Naive thymus-derived CD8-positive, alpha-beta T cell (primary cell): Measurements from ENCODE around the gene CTXN1. TPM values are rescaled to one million over a fixed set of nuclear protein-coding genes. Genes with fewer than 3 reads are reported as not detected.

ENCODE experiments used
- ATAC-seq, 2 donors: fragments of 150-1000 bp; cut with Tn5 transposase in 1 of 2; sonication (Bioruptor Pico), chemical (Tn5 transposase) in 1 of 2; 1 replicate in 1 of 2; 2 replicates in 1 of 2; pipeline ENCODE4 v1.10.0; 2021; ENCODE audit warnings: mild to moderate bottlenecking in 2 of 2, moderate library complexity in 2 of 2
- POLR2A ChIA-PET: fragments of 350-600 bp; sonication (Branson Sonifier 250); formaldehyde crosslinking; loops from one replicate; lab custom pipeline; 2021; ENCODE audit warnings: antibody characterized with exemption; lab: Charles Lee
- DNase-seq, 10 donors: peaks; one replicate each; pipeline versions ENCODE4 v3.0.0 to v3.0.0-alpha.2; 2020 to 2022
- H3K27ac Mint-ChIP-seq, 10 donors: one replicate each; pipeline ENCODE4 v1.8.0; 2020 to 2022; ENCODE audit warnings: mild to moderate bottlenecking in 10 of 10, mixed read lengths in 10 of 10, moderate library complexity in 4 of 10, inconsistent platforms in 1 of 10
- H3K27me3 Mint-ChIP-seq, 5 donors: one replicate each; pipeline ENCODE4 v1.8.0; 2021 to 2022; ENCODE audit warnings: mixed read lengths in 5 of 5
- H3K36me3 Mint-ChIP-seq, 3 donors: one replicate each; pipeline ENCODE4 v1.8.0; 2020 to 2022; ENCODE audit warnings: mixed read lengths in 3 of 3, mild to moderate bottlenecking in 2 of 3, inconsistent platforms in 1 of 3
- H3K4me1 Mint-ChIP-seq, 4 donors: one replicate each; pipeline ENCODE4 v1.8.0; 2021 to 2022; ENCODE audit warnings: mixed read lengths in 4 of 4
- H3K4me3 Mint-ChIP-seq, 10 donors: one replicate each; pipeline ENCODE4 v1.8.0; 2020 to 2022; ENCODE audit warnings: mild to moderate bottlenecking in 10 of 10, mixed read lengths in 10 of 10, moderate library complexity in 6 of 10, inconsistent platforms in 1 of 10
- H3K9me3 Mint-ChIP-seq, 9 donors: one replicate each; pipeline ENCODE4 v1.8.0; 2020 to 2022; ENCODE audit warnings: mixed read lengths in 9 of 9, mild to moderate bottlenecking in 3 of 9, inconsistent platforms in 1 of 9, moderate library complexity in 1 of 9
- polyA plus RNA-seq, 3 donors: library from polyadenylated mRNA; unstranded; fragments of 300-500 nt; fragmentation: Illumina TruSeq; gene quantifications; one replicate each; pipeline ENCODE4 v1.2.3, GENCODE V29; 2021
- total RNA-seq, 8 experiments: library from RNA in 2 of 8; stranded (reverse) in 2 of 8; gene quantifications; one replicate each; pipeline ENCODE4 v1.2.3 and lab custom pipeline; 2021 to 2026

The CTXN1 gene
- total RNA-seq (not detected), polyA plus RNA-seq (not detected), total RNA-seq (lab: John Stamatoyannopoulos, UW) (0 to 0.25 (median 0.03) reads per million in 6 experiments)

- H3K27me3 Mint-ChIP-seq: peaks cover 0 to 1% (median 0%) of the 10 kb centered on the region in 5 donors
Observed at GRCh38 chr19:7926021-7926726, at the start of gene CTXN1. Gene CTXN1 (minus strand): TSS chr19:7926135. CDS start chr19:7925538, 597 bp downstream.

GRCh38 chr19:7975037-7975436, 49.1 kb upstream of the CTXN1 start:
- POLR2A ChIA-PET: no interaction called here
- Mint-ChIP-seq H3K4me3 (no peak overlapping the region), H3K4me1 (no peaks in the 10 kb centered on the region), H3K9me3 (no peaks in the 10 kb centered on the region), H3K36me3 (peaks cover 0 to 53% (median 3%) of the 10 kb centered on the region in 3 donors), H3K27me3 (no peaks in the 10 kb centered on the region), H3K27ac (no peak overlapping the region)
- ATAC-seq (no peak), DNase-seq (no peak)

More at GRCh38 chr19:7926021-7926726, at the start of gene CTXN1:
- Mint-ChIP-seq H3K4me3 (peak within 1 kb of the TSS; percentile 70 to 88 (median 82)), H3K4me1 (peaks cover 13 to 42% (median 31%) of the 10 kb centered on the region in 4 donors), H3K9me3 (peaks cover 0 to 2% (median 0%) of the 10 kb centered on the region in 9 donors), H3K36me3 (peaks cover 0 to 20% (median 0%) of the 10 kb centered on the region in 3 donors), H3K27ac (peak within 1 kb of the TSS in 6 of 10 donors; percentile 37 to 95 (median 84))
- POLR2A ChIA-PET: interaction anchor here (1.2 to 2.2 kb wide), 2 partner anchors 17 to 22 kb away, joined by 5 to 15 read pairs; partner anchors contain the start of genes MAP2K7 and TIMM44
- ATAC-seq (peak; percentile 55 to 56), DNase-seq (peak; percentile 63 to 86 (median 74))

GRCh38 chr19:7973883-7974282, 47.9 kb upstream of the CTXN1 start:
- H3K4me3 Mint-ChIP-seq: no peak overlapping the region
- DNase-seq (no peak), ATAC-seq (no peak)
- H3K4me1 Mint-ChIP-seq: no peaks in the 10 kb centered on the region
- H3K36me3 Mint-ChIP-seq: peaks cover 0 to 44% (median 3%) of the 10 kb centered on the region in 3 donors
- no peaks in the 10 kb centered on the region for H3K9me3 Mint-ChIP-seq
- no peaks in the 10 kb centered on the region for H3K27me3 Mint-ChIP-seq
- POLR2A ChIA-PET: no interaction called here
- no peak overlapping the region for H3K27ac Mint-ChIP-seq

GRCh38 chr19:7971553-7972520, 45.9 kb upstream of the CTXN1 start:
- Mint-ChIP-seq H3K27me3 (no peaks in the 10 kb centered on the region), H3K36me3 (peaks cover 0 to 57% (median 6%) of the 10 kb centered on the region in 3 donors), H3K4me3 (no peak overlapping the region), H3K27ac (no peak overlapping the region), H3K9me3 (no peaks in the 10 kb centered on the region), H3K4me1 (no peaks in the 10 kb centered on the region)
- ATAC-seq: no peak
- DNase-seq: no peak
- POLR2A ChIA-PET: interaction anchor here (1.1 kb wide), 1 partner anchor 34 kb away, joined by 4 read pairs; no protein-coding TSS in a partner anchor

- no peak overlapping the region for H3K4me3 Mint-ChIP-seq
- no peaks in the 10 kb centered on the region for H3K4me1 Mint-ChIP-seq
- ATAC-seq (peak in 1 of 2 donors; percentile 37), DNase-seq (peak in 3 of 10 donors; percentile 9 to 21 (median 15))
- peaks cover 0 to 59% (median 6%) of the 10 kb centered on the region in 3 donors for H3K36me3 Mint-ChIP-seq
- peak overlapping the region in 1 of 10 donors; percentile 30 for H3K27ac Mint-ChIP-seq
- POLR2A ChIA-PET: interaction anchor here (1.1 kb wide), 1 partner anchor 35 kb away, joined by 4 read pairs; no protein-coding TSS in a partner anchor
- no peaks in the 10 kb centered on the region for H3K27me3 Mint-ChIP-seq
- no peaks in the 10 kb centered on the region for H3K9me3 Mint-ChIP-seq
Observed at GRCh38 chr19:7970716-7971448, 44.9 kb upstream of the CTXN1 start.

GRCh38 chr19:7969555-7969939, 43.6 kb upstream of the CTXN1 start:
- Mint-ChIP-seq H3K4me1 (no peaks in the 10 kb centered on the region), H3K36me3 (peaks cover 0 to 65% (median 6%) of the 10 kb centered on the region in 3 donors), H3K27me3 (no peaks in the 10 kb centered on the region), H3K9me3 (no peaks in the 10 kb centered on the region), H3K4me3 (no peak overlapping the region), H3K27ac (peak overlapping the region in 2 of 10 donors; percentile 47 to 66)
- no peak for DNase-seq
- ATAC-seq: no peak
- POLR2A ChIA-PET: no interaction called here

GRCh38 chr19:7968796-7969554, 43.0 kb upstream of the CTXN1 start:
- Mint-ChIP-seq H3K4me3 (no peak overlapping the region), H3K27me3 (no peaks in the 10 kb centered on the region), H3K36me3 (peaks cover 0 to 62% (median 3%) of the 10 kb centered on the region in 3 donors), H3K27ac (peak overlapping the region in 1 of 10 donors; percentile 15), H3K4me1 (no peaks in the 10 kb centered on the region), H3K9me3 (no peaks in the 10 kb centered on the region)
- DNase-seq (no peak), ATAC-seq (no peak)
- POLR2A ChIA-PET: no interaction called here

GRCh38 chr19:7968008-7968795, 42.3 kb upstream of the CTXN1 start:
- DNase-seq: no peak
- ATAC-seq: no peak
- Mint-ChIP-seq H3K27me3 (no peaks in the 10 kb centered on the region), H3K9me3 (no peaks in the 10 kb centered on the region), H3K27ac (no peak overlapping the region), H3K4me1 (no peaks in the 10 kb centered on the region), H3K4me3 (no peak overlapping the region), H3K36me3 (peaks cover 0 to 60% (median 5%) of the 10 kb centered on the region in 3 donors)
- POLR2A ChIA-PET: no interaction called here

- H3K27ac Mint-ChIP-seq: peak overlapping the region in 3 of 10 donors; percentile 7 to 79 (median 60)
- POLR2A ChIA-PET: no interaction called here
Observed at GRCh38 chr19:7965921-7966665, 40.2 kb upstream of the CTXN1 start.

GRCh38 chr19:7965259-7965841, 39.4 kb upstream of the CTXN1 start:
- Mint-ChIP-seq H3K27ac (peak overlapping the region in 3 of 10 donors; percentile 21 to 69 (median 54)), H3K36me3 (peaks cover 0 to 60% (median 5%) of the 10 kb centered on the region in 3 donors), H3K27me3 (no peaks in the 10 kb centered on the region), H3K4me3 (no peak overlapping the region), H3K4me1 (no peaks in the 10 kb centered on the region), H3K9me3 (no peaks in the 10 kb centered on the region)
- no peak for DNase-seq
- POLR2A ChIA-PET: no interaction called here
- ATAC-seq: no peak

More at GRCh38 chr19:7965921-7966665, 40.2 kb upstream of the CTXN1 start:
- ATAC-seq (no peak), DNase-seq (no peak)
- Mint-ChIP-seq H3K9me3 (no peaks in the 10 kb centered on the region), H3K36me3 (peaks cover 0 to 58% (median 5%) of the 10 kb centered on the region in 3 donors), H3K4me3 (no peak overlapping the region), H3K27me3 (no peaks in the 10 kb centered on the region), H3K4me1 (no peaks in the 10 kb centered on the region)
